ENCODE data around the gene BARHL2.

The BARHL2 gene

DNA sequence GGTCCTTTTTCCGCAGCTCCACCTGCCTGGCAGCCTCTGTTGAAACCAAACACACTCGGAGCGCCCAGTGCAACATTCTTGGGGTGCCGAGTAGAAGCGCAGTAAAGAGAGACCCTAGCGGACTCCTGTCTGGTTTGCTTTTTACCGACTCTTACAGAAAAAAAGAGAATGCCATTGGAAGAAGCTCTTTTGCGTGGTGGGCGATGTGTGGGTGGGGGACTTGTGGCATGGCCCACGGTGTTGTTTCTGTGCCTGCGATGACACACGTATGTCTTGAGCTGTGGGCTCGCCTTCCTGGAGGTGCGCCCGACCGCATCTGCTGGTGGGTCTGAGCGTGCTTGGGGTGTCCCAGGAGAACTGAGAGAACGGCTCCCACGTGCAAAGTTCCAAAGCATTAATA is 7.3 kb upstream of the BARHL2 start:
- DNase-seq, result no peak

DNA sequence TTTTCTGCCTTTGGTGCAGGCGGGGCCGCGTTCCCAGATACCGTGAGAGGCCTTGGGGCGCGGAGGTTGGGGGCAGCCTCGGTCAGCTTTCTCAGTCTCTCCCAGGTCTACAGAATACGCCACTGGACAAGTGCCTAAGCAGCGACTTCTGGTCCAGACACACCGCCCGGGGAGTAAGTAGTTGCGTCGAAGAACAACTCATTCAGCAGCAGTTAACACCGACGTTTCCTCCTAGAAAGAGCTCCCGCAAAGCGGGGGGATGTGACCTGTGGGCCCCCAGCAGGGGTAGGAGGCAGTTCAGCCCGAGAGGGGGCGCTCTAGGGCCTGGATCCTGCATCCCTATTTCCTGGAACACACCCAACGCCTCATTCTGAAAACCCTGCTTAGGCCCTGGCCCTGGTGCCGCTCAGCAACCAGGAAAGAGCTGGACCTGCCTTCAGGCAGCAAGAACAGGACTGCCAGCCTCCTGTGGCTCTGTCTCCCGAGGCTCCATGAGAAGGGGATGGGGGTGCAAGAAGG is 6.5 kb upstream of the BARHL2 start:
- no peak for DNase-seq

GRCh38 chr1:90722874-90723589 is 5.9 kb upstream of the BARHL2 start:
- DNase-seq, result no peak

GRCh38 chr1:90721210-90722194 is 4.4 kb upstream of the BARHL2 start:
- no peak for DNase-seq

DNA sequence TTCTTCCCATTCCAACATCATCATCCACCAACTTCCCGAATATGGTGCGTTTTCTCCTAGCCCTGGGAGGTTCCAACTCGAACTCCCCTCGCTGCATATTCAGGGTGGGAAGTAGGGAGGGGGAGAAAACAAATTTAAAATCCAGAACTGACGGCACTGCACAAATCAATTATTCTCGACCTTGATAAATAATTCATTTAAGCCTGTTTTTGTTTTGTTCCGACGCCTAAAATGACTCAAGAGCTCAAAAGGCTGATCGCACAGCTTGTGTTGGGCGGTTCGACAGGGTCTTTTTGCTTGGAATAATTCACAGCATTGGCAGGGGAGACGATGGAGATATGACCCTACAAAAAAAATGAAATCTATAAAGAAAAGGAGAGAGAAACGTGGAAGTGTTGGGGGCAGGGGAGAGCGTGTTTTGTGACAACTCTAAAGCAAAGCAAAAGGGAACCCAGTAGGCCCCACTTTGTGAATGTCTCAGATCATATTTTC is 3.1 kb upstream of the BARHL2 start:
- DNase-seq, result no peak

- DNase-seq, result no peak
Measured at GRCh38 chr1:90719330-90720144, 2.4 kb upstream of the BARHL2 start.

DNA sequence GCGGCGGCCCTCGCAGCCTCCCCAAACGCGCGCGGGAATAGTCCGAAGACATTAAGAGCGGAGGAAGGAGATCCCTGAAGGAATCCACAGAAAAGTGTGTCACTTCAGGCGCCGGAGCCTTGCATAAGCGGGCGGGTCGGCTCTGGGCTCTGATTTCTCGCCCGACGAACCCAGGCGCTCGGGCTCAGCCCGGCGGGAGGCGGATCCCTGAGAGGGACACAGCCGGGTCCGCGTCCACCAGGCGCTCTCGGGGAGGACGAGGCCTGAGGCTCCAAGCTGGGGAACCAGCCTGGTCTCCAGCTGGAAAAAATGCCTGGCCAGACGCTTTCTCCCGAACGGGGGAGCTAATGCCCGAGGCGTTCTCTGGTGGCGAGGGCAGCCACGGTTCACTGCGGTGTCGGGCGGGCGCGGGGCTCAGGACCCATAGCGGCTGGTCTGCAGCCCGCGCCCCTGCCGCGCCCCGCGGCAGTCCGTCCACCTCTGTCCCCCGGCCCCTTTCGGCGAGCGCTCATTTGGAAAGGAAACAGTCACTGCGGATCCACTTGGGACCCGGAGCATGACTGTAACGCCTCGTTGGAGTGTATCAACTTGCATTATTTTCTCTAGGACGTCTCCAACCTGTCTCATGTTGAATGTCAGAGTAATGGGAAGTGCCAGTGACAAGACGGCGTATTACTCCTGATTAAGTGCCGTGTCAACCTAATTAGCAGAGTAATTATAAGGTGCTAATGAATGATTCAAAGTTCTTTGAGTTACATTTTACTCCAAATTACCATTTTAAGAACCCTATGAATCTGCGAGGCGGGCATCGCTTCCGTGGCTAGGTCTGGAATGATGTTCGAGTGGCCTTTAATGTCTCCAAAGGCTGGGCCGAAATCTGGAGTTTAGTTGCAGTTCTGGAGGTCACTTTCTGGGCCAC is 1.6 kb upstream of the BARHL2 start:
- no peak for DNase-seq

GRCh38 chr1:90717665-90718410 is 736 bp upstream of the BARHL2 start:
- no peak for DNase-seq

GRCh38 chr1:90717356-90717664 is 208 bp upstream of the BARHL2 start:
- DNase-seq, result no peak

GRCh38 chr1:90716243-90716551 is 905 bp downstream of the BARHL2 start:
- DNase-seq, result no peak

- DNase-seq, result no peak
Measured at GRCh38 chr1:90715309-90715708, 1.8 kb downstream of the BARHL2 start.

GRCh38 chr1:90714521-90714951 is 2.6 kb downstream of the BARHL2 start:
- DNase-seq, result no peak

DNA sequence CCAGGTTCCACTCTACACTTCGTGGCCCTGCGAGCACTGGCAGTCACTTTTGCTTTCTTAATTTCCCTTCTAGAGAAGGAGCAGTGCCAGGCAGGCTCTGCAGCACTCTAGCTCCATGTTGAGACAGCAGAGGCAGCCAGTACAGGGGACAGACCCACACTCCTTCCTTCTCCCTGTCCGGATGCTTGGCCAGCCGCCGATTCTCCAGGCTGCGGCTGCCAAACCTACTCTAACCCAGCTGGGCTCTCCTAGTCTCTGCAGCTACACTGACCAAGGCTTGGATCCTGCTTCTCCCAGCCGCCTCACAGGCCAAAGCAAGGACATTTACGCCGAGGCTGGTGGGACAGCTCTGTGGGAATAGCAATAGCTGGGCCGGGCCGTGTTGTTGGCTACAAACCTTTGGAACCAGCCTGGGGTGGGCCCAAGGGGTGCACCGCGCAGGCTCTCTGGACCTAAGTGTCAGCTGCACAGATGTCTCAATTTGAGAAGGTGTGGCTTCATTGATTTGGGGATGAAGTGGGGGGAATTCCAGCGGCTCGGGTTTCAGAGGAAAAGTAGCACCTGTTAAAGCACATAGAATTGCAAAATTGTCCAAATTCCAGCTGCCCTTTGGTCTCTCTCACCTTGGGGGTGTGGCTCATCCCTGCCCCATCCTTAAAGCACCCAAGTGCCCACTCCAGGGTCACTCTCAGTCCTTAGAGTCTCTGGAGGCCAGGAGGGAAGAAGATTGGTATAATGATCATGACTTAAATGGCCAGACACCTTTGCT is 3.2 kb downstream of the BARHL2 start:
- DNase-seq, result no peak

GRCh38 chr1:90712915-90713730 is 4.0 kb downstream of the BARHL2 start:
- DNase-seq, result no peak

GRCh38 chr1:90712153-90712856 is 4.8 kb downstream of the BARHL2 start:
- no peak for DNase-seq

DNA sequence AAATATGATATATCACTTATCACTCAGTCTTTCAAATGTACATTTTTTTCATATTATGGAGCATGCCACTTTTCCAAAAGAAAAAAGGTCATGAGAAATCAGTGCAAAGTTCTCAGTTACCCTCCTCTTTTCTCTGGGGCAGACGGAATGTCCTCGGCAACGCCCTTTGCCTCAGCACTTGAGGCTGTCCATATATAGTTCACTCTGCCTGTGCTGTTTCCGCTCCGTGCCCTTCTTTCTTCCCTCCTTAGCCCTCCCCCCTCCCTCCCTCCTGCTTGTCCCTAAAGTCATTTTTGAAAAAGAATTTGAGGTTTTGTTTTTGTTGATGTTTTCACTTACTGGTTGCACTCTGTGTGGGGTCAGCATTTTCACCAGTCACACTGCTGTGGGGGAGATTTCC is 5.4 kb downstream of the BARHL2 start:
- no peak for DNase-seq

GRCh38 chr1:90710579-90711536 is 6.2 kb downstream of the BARHL2 start:
- no peak for DNase-seq

DNA sequence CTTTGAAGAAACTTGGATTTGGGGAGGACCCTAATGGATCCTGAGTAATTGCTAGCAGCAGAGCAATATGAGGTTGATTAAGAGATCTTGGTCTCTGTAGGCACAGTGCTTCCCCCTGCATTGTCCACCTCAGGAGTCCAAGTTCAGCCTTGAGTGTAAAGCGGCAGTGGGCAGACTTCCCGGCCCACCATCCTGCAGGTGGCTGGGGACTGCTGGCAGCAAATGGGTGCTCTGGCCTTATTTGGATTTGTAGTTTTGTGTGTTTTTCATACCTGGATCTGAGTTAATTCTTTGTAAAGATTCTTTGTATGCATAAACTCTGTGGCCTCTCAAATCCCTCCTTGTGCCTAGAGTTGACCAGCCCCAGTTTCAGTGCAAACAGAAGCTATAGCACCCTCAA is 7.6 kb downstream of the BARHL2 start:
- DNase-seq, result no peak

All from effector CD4-positive, alpha-beta T cell (primary cell).